Activated naive CD8-positive, alpha-beta T cell treated with anti-CD3 and anti-CD28 coated beads, Interleukin-2, amount 10 ng/mL, durations not matched to agents 7 days and 5 days (primary cell): ENCODE data around the gene FSTL4. TPM values are rescaled to one million over a fixed set of nuclear protein-coding genes. Genes with fewer than 3 reads are reported as not detected.

ENCODE experiments used
- ATAC-seq: fragments of 150-1000 bp; cut with Tn5 transposase; one replicate; pipeline ENCODE4 v1.10.0; 2021; ENCODE audit warnings: low read depth, moderate library complexity
- POLR2A ChIA-PET: fragments of 350-600 bp; sonication (Branson Sonifier 250); formaldehyde crosslinking; loops from one replicate; lab custom pipeline; 2021; ENCODE audit warnings: antibody characterized with exemption; lab: Charles Lee
- DNase-seq: peaks from one replicate; pipeline ENCODE4 v3.0.0; 2021
- H3K27ac Mint-ChIP-seq: one replicate; pipeline ENCODE4 v1.8.0; 2022; ENCODE audit warnings: mild to moderate bottlenecking, mixed read lengths
- H3K27me3 Mint-ChIP-seq: one replicate; pipeline ENCODE4 v1.8.0; 2022; ENCODE audit warnings: mild to moderate bottlenecking, moderate library complexity, mixed read lengths
- H3K36me3 Mint-ChIP-seq: one replicate; pipeline ENCODE4 v1.8.0; 2021; ENCODE audit warnings: mild to moderate bottlenecking, mixed read lengths
- H3K4me1 Mint-ChIP-seq: one replicate; pipeline ENCODE4 v1.8.0; 2021; ENCODE audit warnings: mixed read lengths
- H3K4me3 Mint-ChIP-seq: one replicate; pipeline ENCODE4 v1.8.0; 2022; ENCODE audit warnings: mild to moderate bottlenecking, moderate library complexity, mixed read lengths
- H3K9me3 Mint-ChIP-seq: one replicate; pipeline ENCODE4 v1.8.0; 2021; ENCODE audit warnings: mixed read lengths
- total RNA-seq, 2 experiments: library from RNA; stranded (reverse); gene quantifications; one replicate each; pipeline ENCODE4 v1.2.3, GENCODE V29; 2021

FSTL4 gene
- total RNA-seq, 2 experiments from 2014 or later, result 0.26 to 0.83 TPM

GRCh38 chr5:133439859-133440258, 172.5 kb downstream of the FSTL4 start:
- no peak overlapping the region for H3K27ac Mint-ChIP-seq
- ATAC-seq (no peak), DNase-seq (no peak)
- peaks cover 12% of the 10 kb centered on the region for H3K27me3 Mint-ChIP-seq
- H3K4me1 Mint-ChIP-seq, result no peaks in the 10 kb centered on the region
- no peaks in the 10 kb centered on the region for H3K36me3 Mint-ChIP-seq
- POLR2A ChIA-PET, result no interaction called here
- H3K9me3 Mint-ChIP-seq, result no peaks in the 10 kb centered on the region
- H3K4me3 Mint-ChIP-seq, result no peak overlapping the region

GRCh38 chr5:133438487-133438886, 173.9 kb downstream of the FSTL4 start:
- Mint-ChIP-seq H3K4me3 (no peak overlapping the region), H3K27ac (no peak overlapping the region), H3K9me3 (no peaks in the 10 kb centered on the region), H3K4me1 (no peaks in the 10 kb centered on the region), H3K27me3 (peaks cover 16% of the 10 kb centered on the region), H3K36me3 (no peaks in the 10 kb centered on the region)
- DNase-seq, result no peak
- ATAC-seq, result no peak
- POLR2A ChIA-PET, result no interaction called here

GRCh38 chr5:133434336-133434735, 178.0 kb downstream of the FSTL4 start:
- Mint-ChIP-seq H3K27me3 (peaks cover 29% of the 10 kb centered on the region), H3K36me3 (no peaks in the 10 kb centered on the region), H3K9me3 (no peaks in the 10 kb centered on the region), H3K27ac (no peak overlapping the region), H3K4me1 (no peaks in the 10 kb centered on the region), H3K4me3 (no peak overlapping the region)
- ATAC-seq (no peak), DNase-seq (no peak)
- POLR2A ChIA-PET, result no interaction called here

GRCh38 chr5:133433641-133434040, 178.7 kb downstream of the FSTL4 start:
- POLR2A ChIA-PET, result no interaction called here
- no peaks in the 10 kb centered on the region for H3K9me3 Mint-ChIP-seq
- H3K27ac Mint-ChIP-seq, result no peak overlapping the region
- ATAC-seq (no peak), DNase-seq (no peak)
- H3K4me1 Mint-ChIP-seq, result no peaks in the 10 kb centered on the region
- H3K27me3 Mint-ChIP-seq, result peaks cover 29% of the 10 kb centered on the region
- no peaks in the 10 kb centered on the region for H3K36me3 Mint-ChIP-seq
- no peak overlapping the region for H3K4me3 Mint-ChIP-seq

GRCh38 chr5:133432956-133433532, 179.3 kb downstream of the FSTL4 start:
- Mint-ChIP-seq H3K4me3 (no peak overlapping the region), H3K27me3 (peaks cover 27% of the 10 kb centered on the region), H3K9me3 (no peaks in the 10 kb centered on the region), H3K36me3 (no peaks in the 10 kb centered on the region), H3K27ac (no peak overlapping the region), H3K4me1 (no peaks in the 10 kb centered on the region)
- DNase-seq, result no peak
- ATAC-seq, result no peak
- POLR2A ChIA-PET, result no interaction called here

- Mint-ChIP-seq H3K27ac (no peak overlapping the region), H3K9me3 (no peaks in the 10 kb centered on the region), H3K36me3 (no peaks in the 10 kb centered on the region), H3K4me3 (no peak overlapping the region), H3K27me3 (peaks cover 22% of the 10 kb centered on the region), H3K4me1 (no peaks in the 10 kb centered on the region)
- POLR2A ChIA-PET, result no interaction called here
- DNase-seq (no peak), ATAC-seq (no peak)
Measured at GRCh38 chr5:133431326-133431865, 180.9 kb downstream of the FSTL4 start.

GRCh38 chr5:133430095-133430494, 182.2 kb downstream of the FSTL4 start:
- Mint-ChIP-seq H3K4me1 (no peaks in the 10 kb centered on the region), H3K27ac (no peak overlapping the region), H3K36me3 (no peaks in the 10 kb centered on the region), H3K9me3 (no peaks in the 10 kb centered on the region), H3K4me3 (no peak overlapping the region), H3K27me3 (peaks cover 20% of the 10 kb centered on the region)
- ATAC-seq (no peak), DNase-seq (no peak)
- POLR2A ChIA-PET, result no interaction called here

GRCh38 chr5:133429046-133429445, 183.3 kb downstream of the FSTL4 start:
- no peaks in the 10 kb centered on the region for H3K4me1 Mint-ChIP-seq
- ATAC-seq (no peak), DNase-seq (no peak)
- H3K27me3 Mint-ChIP-seq, result peaks cover 16% of the 10 kb centered on the region
- POLR2A ChIA-PET, result no interaction called here
- no peak overlapping the region for H3K4me3 Mint-ChIP-seq
- no peak overlapping the region for H3K27ac Mint-ChIP-seq
- H3K9me3 Mint-ChIP-seq, result no peaks in the 10 kb centered on the region
- H3K36me3 Mint-ChIP-seq, result no peaks in the 10 kb centered on the region

- no peak overlapping the region for H3K27ac Mint-ChIP-seq
- ATAC-seq (no peak), DNase-seq (no peak)
- H3K4me3 Mint-ChIP-seq, result no peak overlapping the region
- peaks cover 5% of the 10 kb centered on the region for H3K4me1 Mint-ChIP-seq
- POLR2A ChIA-PET, result no interaction called here
- peaks cover 12% of the 10 kb centered on the region for H3K27me3 Mint-ChIP-seq
- no peaks in the 10 kb centered on the region for H3K9me3 Mint-ChIP-seq
- no peaks in the 10 kb centered on the region for H3K36me3 Mint-ChIP-seq
Measured at GRCh38 chr5:133428072-133428660, 184.2 kb downstream of the FSTL4 start.

- no peak for DNase-seq
- peaks cover 11% of the 10 kb centered on the region for H3K27me3 Mint-ChIP-seq
- no peaks in the 10 kb centered on the region for H3K9me3 Mint-ChIP-seq
- ATAC-seq, result no peak
- H3K4me3 Mint-ChIP-seq, result no peak overlapping the region
- no peak overlapping the region for H3K27ac Mint-ChIP-seq
- peaks cover 5% of the 10 kb centered on the region for H3K4me1 Mint-ChIP-seq
- no peaks in the 10 kb centered on the region for H3K36me3 Mint-ChIP-seq
- POLR2A ChIA-PET, result no interaction called here
Measured at GRCh38 chr5:133427121-133427777, 185.1 kb downstream of the FSTL4 start.

- DNase-seq, result no peak
- POLR2A ChIA-PET, result no interaction called here
- peaks cover 8% of the 10 kb centered on the region for H3K27me3 Mint-ChIP-seq
- H3K9me3 Mint-ChIP-seq, result no peaks in the 10 kb centered on the region
- peaks cover 5% of the 10 kb centered on the region for H3K4me1 Mint-ChIP-seq
- H3K36me3 Mint-ChIP-seq, result no peaks in the 10 kb centered on the region
- no peak overlapping the region for H3K4me3 Mint-ChIP-seq
- no peak overlapping the region for H3K27ac Mint-ChIP-seq
- ATAC-seq, result no peak
Measured at GRCh38 chr5:133426264-133426663, 186.1 kb downstream of the FSTL4 start.

GRCh38 chr5:133425764-133426163, 186.6 kb downstream of the FSTL4 start:
- DNase-seq (no peak), ATAC-seq (no peak)
- peaks cover 7% of the 10 kb centered on the region for H3K27me3 Mint-ChIP-seq
- no peaks in the 10 kb centered on the region for H3K36me3 Mint-ChIP-seq
- peaks cover 5% of the 10 kb centered on the region for H3K4me1 Mint-ChIP-seq
- H3K9me3 Mint-ChIP-seq, result no peaks in the 10 kb centered on the region
- POLR2A ChIA-PET, result no interaction called here
- no peak overlapping the region for H3K4me3 Mint-ChIP-seq
- no peak overlapping the region for H3K27ac Mint-ChIP-seq

GRCh38 chr5:133425222-133425621, 187.1 kb downstream of the FSTL4 start:
- Mint-ChIP-seq H3K36me3 (no peaks in the 10 kb centered on the region), H3K27ac (no peak overlapping the region), H3K4me1 (peaks cover 5% of the 10 kb centered on the region), H3K27me3 (peaks cover 4% of the 10 kb centered on the region), H3K9me3 (no peaks in the 10 kb centered on the region), H3K4me3 (no peak overlapping the region)
- POLR2A ChIA-PET, result no interaction called here
- ATAC-seq (no peak), DNase-seq (no peak)
